K562 (cell line): ENCODE data around the gene C1orf116. TPM values are rescaled to one million over a fixed set of nuclear protein-coding genes. Genes with fewer than 3 reads are reported as not detected.
A peak's percentile ranks its signal among the peaks of the same experiment; 100 is the strongest.

Source experiments
- ATAC-seq: fragments of 200-7000 bp; cut with Tn5 transposase; 3 replicates; pipeline ENCODE4 v1.9.1; 2020; ENCODE audit warnings: moderate library complexity
- BruUV-seq: library from RNA; stranded (reverse); fragments of 400-500 nt; replicated peaks from 2 replicates; lab custom pipeline; 2021; lab: Mats Ljungman, UMichigan
- CTCF ChIA-PET: fragments of 300-600 bp; formaldehyde crosslinking; extraction: SDS; loops from one replicate; lab custom pipeline; 2021; ENCODE audit warnings: low intra/inter-chr PET ratio; lab: Yijun Ruan, JAX
- POLR2A ChIA-PET: fragments of 300-600, 350-650 bp; sonication (Branson Sonifier 250); formaldehyde crosslinking; extraction: SDS; loops from one replicate; lab custom pipeline; 2021; ENCODE audit warnings: antibody characterized with exemption, inconsistent platforms; lab: Yijun Ruan, JAX
- DNase-seq, 4 experiments: peaks; one replicate each; pipeline versions ENCODE4 v3.0.0 to v3.0.0-alpha.2; 2011 to 2018; ENCODE audit warnings: low spot score in 3 of 4, mixed read lengths in 3 of 4; ENCODE audit errors: extremely low read depth in 1 of 4
- FAIRE-seq: peaks from 2 replicates; lab custom pipeline; 2011; peaks lifted over from hg19 to GRCh38; lab: Jason Lieb, UNC
- H2AFZ ChIP-seq: 2 replicates; pipeline ENCODE4 v1.6.0; 2011; ENCODE audit warnings: low read depth, low read length, control low read depth, inconsistent platforms
- H3K27ac ChIP-seq: fragments of 200-600 bp; 3 replicates; pipeline ENCODE4 v1.8.0; 2011; ENCODE audit warnings: low read depth, mild to moderate bottlenecking, control low read depth, inconsistent platforms, low read length, moderate library complexity, mixed read lengths; ENCODE audit errors: extremely low read depth
- H3K27me3 ChIP-seq, 2 experiments: fragments of 300-600 bp in 1 of 2; 2 replicates in 1 of 2; 3 replicates in 1 of 2; pipeline versions ENCODE4 v1.6.0 to v1.8.0; 2011; ENCODE audit warnings: inconsistent platforms in 2 of 2, low read length in 2 of 2, mild to moderate bottlenecking in 1 of 2, mixed read lengths in 1 of 2, moderate library complexity in 1 of 2; ENCODE audit not compliant: control insufficient read depth in 2 of 2, insufficient read depth in 2 of 2
- H3K36me3 ChIP-seq: fragments of 300-600 bp; 3 replicates; pipeline ENCODE4 v1.8.0; 2011; ENCODE audit warnings: mild to moderate bottlenecking, low read length, inconsistent platforms; ENCODE audit not compliant: control insufficient read depth, insufficient read depth
- H3K4me1 ChIP-seq, 2 experiments: fragments of 200-600 bp in 1 of 2; replicated peaks in 1 of 2; 2 replicates in 1 of 2; 3 replicates in 1 of 2; pipeline versions ENCODE4 v1.5.1 to v1.8.0; 2011; ENCODE audit warnings: inconsistent platforms in 2 of 2, low read length in 2 of 2, mild to moderate bottlenecking in 1 of 2, mixed read lengths in 1 of 2, moderate library complexity in 1 of 2; ENCODE audit not compliant: control insufficient read depth in 2 of 2, insufficient read depth in 2 of 2
- H3K4me2 ChIP-seq: 2 replicates; pipeline ENCODE4 v1.6.1; 2011; ENCODE audit warnings: low read length, control low read depth, inconsistent platforms, mixed read lengths; ENCODE audit not compliant: insufficient read depth
- H3K4me3 ChIP-seq: fragments of 200-600 bp; sonication (generic), shearing (Covaris generic); 2 replicates; pipeline ENCODE4 v1.5.1; 2016; ENCODE audit warnings: control low read depth, inconsistent platforms
- H3K79me2 ChIP-seq: fragments of 200-600 bp; 3 replicates; pipeline ENCODE4 v1.8.0; 2011; ENCODE audit warnings: low read length, inconsistent platforms; ENCODE audit not compliant: control insufficient read depth, insufficient read depth
- H3K9ac ChIP-seq, 2 experiments: 2 replicates each; pipeline versions ENCODE4 v1.6.0 to v1.6.1; 2011; ENCODE audit warnings: low read depth in 2 of 2, low read length in 2 of 2, control low read depth in 1 of 2, inconsistent platforms in 1 of 2, mild to moderate bottlenecking in 1 of 2, mixed read lengths in 1 of 2; ENCODE audit not compliant: insufficient read depth in 1 of 2
- H3K9me1 ChIP-seq: one replicate; pipeline ENCODE4 v1.6.0; 2011; ENCODE audit warnings: inconsistent platforms, mild to moderate bottlenecking, low read length, moderate library complexity; ENCODE audit not compliant: control insufficient read depth, insufficient read depth
- H3K9me3 ChIP-seq: replicated peaks from 2 replicates; pipeline ENCODE4 v1.5.1; 2011; ENCODE audit warnings: low read depth, low read length, inconsistent platforms; ENCODE audit not compliant: control insufficient read depth, insufficient read depth
- H4K20me1 ChIP-seq: replicated peaks from 2 replicates; pipeline ENCODE4 v1.6.1; 2011; ENCODE audit warnings: low read length, inconsistent platforms, mixed read lengths; ENCODE audit not compliant: control insufficient read depth, insufficient read depth
- ASH1L ChIP-seq: fragments of 450-650 bp; IDR thresholded peaks from 2 replicates; pipeline ENCODE4 v1.6.1; 2018; ENCODE audit warnings: borderline replicate concordance, mild to moderate bottlenecking, low read depth; ENCODE audit not compliant: partially characterized antibody
- CEBPG ChIP-seq, 3 experiments: fragments of 200-800 bp in 1 of 3; sonication (Bioruptor generic) in 1 of 3; sonication (generic) in 1 of 3; formaldehyde crosslinking in 1 of 3; IDR thresholded peaks in 2 of 3; conservative IDR thresholded peaks in 1 of 3; 2 replicates each; pipeline versions ENCODE4 v1.6.1 to v1.8.0; 2016 to 2022; ENCODE audit warnings: missing compliant biosample characterization in 2 of 3, missing genetic modification characterization in 2 of 3, mild to moderate bottlenecking in 1 of 3, missing genetic modification reagents in 1 of 3
- CREB3 ChIP-seq: fragments of 450-650 bp; conservative IDR thresholded peaks from 2 replicates; pipeline ENCODE4 v1.6.1; 2016; ENCODE audit warnings: missing genetic modification characterization, low read depth, mild to moderate bottlenecking, missing compliant biosample characterization, moderate library complexity
- ILK ChIP-seq: fragments of 450-650 bp; IDR thresholded peaks from 2 replicates; pipeline ENCODE4 v1.6.1; 2016; ENCODE audit warnings: missing genetic modification characterization, low read depth, mild to moderate bottlenecking, missing compliant biosample characterization, moderate library complexity, borderline replicate concordance
- KDM1A ChIP-seq, 2 experiments: fragments of 450-650 bp; IDR thresholded peaks; 2 replicates each; pipeline ENCODE4 v1.6.1; 2016; ENCODE audit warnings: mild to moderate bottlenecking in 2 of 2
- NFE2L1 ChIP-seq: fragments of 450-650 bp; IDR thresholded peaks from 2 replicates; pipeline ENCODE4 v1.6.1; 2016; ENCODE audit warnings: missing genetic modification characterization, low read depth, mild to moderate bottlenecking, missing compliant biosample characterization, moderate library complexity, borderline replicate concordance
- ZC3H11A ChIP-seq: IDR thresholded peaks from 2 replicates; pipeline ENCODE4 v1.6.1; 2012; ENCODE audit warnings: low read depth, low read length, improper control_type of control experiment
- WGBS: fragments of 100-300 bp; shearing (Covaris generic); methylation state at CpG from one replicate; pipeline ENCODE4 v1.1.6; 2016; ENCODE audit warnings: low coverage, mixed read lengths; ENCODE audit not compliant: insufficient coverage; ENCODE audit errors: missing lambda C conversion rate; 5-methylcytosine and 5-hydroxymethylcytosine counted together
- in situ Hi-C: fragments of 300-500 bp; cut with MboI; formaldehyde crosslinking; loops from 4 replicates; pipeline ENCODE4 v1.15.0; 2018; ENCODE audit warnings: inconsistent platforms, mixed read lengths
- intact Hi-C: fragments of 100-400 bp; cut with micrococcal nuclease; formaldehyde crosslinking; loops from 2 replicates; pipeline ENCODE4 v1.14.2; 2022
- polyA plus RNA-seq, 8 experiments: library from polyadenylated mRNA; depleted of rRNA in 4 of 8; stranded (reverse) in 5 of 8; unstranded in 3 of 8; fragments of >200 nt; fragmentation: Nextera tagmentation in 2 of 8; fragmentation: Illumina TruSeq in 1 of 8; extraction: Ambion mirVana in 2 of 8; extraction: Trizol in 1 of 8; gene quantifications; 2 replicates each; pipeline versions ENCODE4 v1.2.1 to v1.2.3, GENCODE V29; 2011 to 2014; ENCODE audit warnings: inconsistent platforms in 1 of 8, missing spikeins in 1 of 8
- total RNA-seq, 7 experiments: library from RNA; depleted of rRNA in 6 of 7; stranded (reverse); fragments of >200 nt in 6 of 7; fragmentation: Illumina TruSeq in 2 of 7; extraction: Trizol in 2 of 7; gene quantifications; 2 replicates each; pipeline versions ENCODE4 v1.2.1 to v1.2.3, GENCODE V29; 2011 to 2021; ENCODE audit warnings: low replicate concordance in 1 of 7
- TF ChIP-seq, protein P1 (sequence below): fragments of 450-650 bp; formaldehyde crosslinking; IDR thresholded peaks from 2 replicates; pipeline ENCODE4 v1.4.0; 2022; ENCODE audit warnings: missing genetic modification characterization
- TF ChIP-seq, protein P2 (sequence below): fragments of 450-650 bp; IDR thresholded peaks from 2 replicates; pipeline ENCODE4 v1.6.1; 2018; ENCODE audit not compliant: partially characterized antibody
- TF ChIP-seq, protein P3 (sequence below): sonication (generic); formaldehyde crosslinking; IDR thresholded peaks from 2 replicates; pipeline ENCODE4 v1.8.0; 2022; ENCODE audit warnings: mild to moderate bottlenecking, missing genetic modification reagents

The C1orf116 gene
- total and polyA plus RNA-seq, 9 of the 15 experiments (the other 6 are each of a cell fraction or from before 2014, with no cell fraction given): 0.62 to 3.0 (median 0.95) TPM

DNA sequence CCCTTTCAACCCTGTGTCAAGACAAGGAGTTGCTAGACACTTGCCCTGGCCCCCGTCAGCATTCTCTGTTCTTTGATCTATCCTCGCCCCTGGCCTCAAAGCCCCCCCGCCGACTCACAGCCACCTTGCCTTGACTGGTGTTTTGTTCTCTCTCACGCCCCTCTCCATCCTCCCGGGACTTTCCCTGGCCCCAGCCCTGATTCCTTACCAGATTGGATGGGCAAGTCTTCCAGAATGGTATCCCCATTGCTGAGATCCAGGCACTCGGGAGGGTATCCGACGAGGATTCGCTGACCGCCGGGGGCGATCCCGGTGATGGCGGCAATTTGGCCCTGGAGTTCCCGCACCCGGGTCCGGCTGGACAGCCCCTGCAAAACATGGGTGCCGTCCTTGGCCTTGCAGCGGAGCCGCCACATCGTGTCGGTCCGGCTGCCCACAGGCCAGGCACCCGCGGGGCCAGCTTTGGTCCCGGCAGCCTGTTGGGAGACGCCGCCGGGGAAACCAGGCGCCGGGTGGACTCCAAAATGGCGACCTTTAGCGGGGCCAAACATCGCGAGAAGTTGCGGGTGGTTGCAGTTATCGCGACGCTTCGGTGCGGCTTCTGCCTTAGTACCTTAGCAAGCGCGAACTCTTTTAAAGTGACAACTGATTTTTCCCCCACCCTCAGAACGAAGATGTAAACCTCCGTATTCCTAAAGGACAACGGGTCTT lies 18.1 kb upstream of the C1orf116 start:
- Histone ChIP-seq H3K4me2 (peak overlapping the region; percentile 99), H4K20me1 (peaks cover 16% of the 10 kb centered on the region), H3K4me1 (peaks cover 14 to 59% of the 10 kb centered on the region in 2 experiments), H3K9me3 (no peaks in the 10 kb centered on the region), H3K27ac (peak overlapping the region; percentile 94), H3K27me3 (no peaks in the 10 kb centered on the region), H2AFZ (peak overlapping the region; percentile 98), H3K9me1 (no peaks in the 10 kb centered on the region), H3K9ac (peak overlapping the region; percentile 96 to 98), H3K36me3 (peaks cover 44% of the 10 kb centered on the region), H3K79me2 (peaks cover 73% of the 10 kb centered on the region), H3K4me3 (peak overlapping the region; percentile 92)
- in situ Hi-C loops (no loop called here), intact Hi-C loops (loop anchor here (1.0 to 10.0 kb wide), 2 partner anchors 27 to 594 kb away; partner anchors contain the start of gene CR1L)
- no TSS peak for BruUV-seq
- under 1% methylated on average over 47 of the region's 47 CpGs for WGBS
- ChIA-PET POLR2A (interaction anchor here (0.6 to 9.8 kb wide), 7 partner anchors 11 to 416 kb away, joined by 3 to 104 read pairs (median 3); partner anchors contain the start of genes C1orf116 and DYRK3), CTCF (interaction anchor here (1.2 to 2.3 kb wide), 2 partner anchors 27 to 116 kb away, joined by 3 to 17 read pairs; no protein-coding TSS in a partner anchor)
- peak; percentile 83 for FAIRE-seq
- ATAC-seq: peak; percentile 72
- peak; percentile 88 to 98 (median 91) for DNase-seq
- TF ChIP-seq, protein P1, sequence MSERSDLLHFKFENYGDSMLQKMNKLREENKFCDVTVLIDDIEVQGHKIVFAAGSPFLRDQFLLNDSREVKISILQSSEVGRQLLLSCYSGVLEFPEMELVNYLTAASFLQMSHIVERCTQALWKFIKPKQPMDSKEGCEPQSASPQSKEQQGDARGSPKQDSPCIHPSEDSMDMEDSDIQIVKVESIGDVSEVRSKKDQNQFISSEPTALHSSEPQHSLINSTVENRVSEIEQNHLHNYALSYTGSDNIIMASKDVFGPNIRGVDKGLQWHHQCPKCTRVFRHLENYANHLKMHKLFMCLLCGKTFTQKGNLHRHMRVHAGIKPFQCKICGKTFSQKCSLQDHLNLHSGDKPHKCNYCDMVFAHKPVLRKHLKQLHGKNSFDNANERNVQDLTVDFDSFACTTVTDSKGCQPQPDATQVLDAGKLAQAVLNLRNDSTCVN (CRISPR knock-in tag): no peak
- TF ChIP-seq ASH1L: peak; percentile 57
- no peak for TF ChIP-seq KDM1A (IDR thresholded peaks at IDR 0.05)
- TF ChIP-seq ZC3H11A: no peak
- TF ChIP-seq NFE2L1: no peak
- TF ChIP-seq, protein P2, sequence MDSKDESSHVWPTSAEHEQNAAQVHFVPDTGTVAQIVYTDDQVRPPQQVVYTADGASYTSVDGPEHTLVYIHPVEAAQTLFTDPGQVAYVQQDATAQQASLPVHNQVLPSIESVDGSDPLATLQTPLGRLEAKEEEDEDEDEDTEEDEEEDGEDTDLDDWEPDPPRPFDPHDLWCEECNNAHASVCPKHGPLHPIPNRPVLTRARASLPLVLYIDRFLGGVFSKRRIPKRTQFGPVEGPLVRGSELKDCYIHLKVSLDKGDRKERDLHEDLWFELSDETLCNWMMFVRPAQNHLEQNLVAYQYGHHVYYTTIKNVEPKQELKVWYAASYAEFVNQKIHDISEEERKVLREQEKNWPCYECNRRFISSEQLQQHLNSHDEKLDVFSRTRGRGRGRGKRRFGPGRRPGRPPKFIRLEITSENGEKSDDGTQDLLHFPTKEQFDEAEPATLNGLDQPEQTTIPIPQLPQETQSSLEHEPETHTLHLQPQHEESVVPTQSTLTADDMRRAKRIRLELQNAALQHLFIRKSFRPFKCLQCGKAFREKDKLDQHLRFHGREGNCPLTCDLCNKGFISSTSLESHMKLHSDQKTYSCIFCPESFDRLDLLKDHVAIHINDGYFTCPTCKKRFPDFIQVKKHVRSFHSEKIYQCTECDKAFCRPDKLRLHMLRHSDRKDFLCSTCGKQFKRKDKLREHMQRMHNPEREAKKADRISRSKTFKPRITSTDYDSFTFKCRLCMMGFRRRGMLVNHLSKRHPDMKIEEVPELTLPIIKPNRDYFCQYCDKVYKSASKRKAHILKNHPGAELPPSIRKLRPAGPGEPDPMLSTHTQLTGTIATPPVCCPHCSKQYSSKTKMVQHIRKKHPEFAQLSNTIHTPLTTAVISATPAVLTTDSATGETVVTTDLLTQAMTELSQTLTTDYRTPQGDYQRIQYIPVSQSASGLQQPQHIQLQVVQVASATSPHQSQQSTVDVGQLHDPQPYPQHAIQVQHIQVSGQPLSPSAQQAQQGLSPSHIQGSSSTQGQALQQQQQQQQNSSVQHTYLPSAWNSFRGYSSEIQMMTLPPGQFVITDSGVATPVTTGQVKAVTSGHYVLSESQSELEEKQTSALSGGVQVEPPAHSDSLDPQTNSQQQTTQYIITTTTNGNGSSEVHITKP: peak; percentile 54
- no peak for TF ChIP-seq CREB3 (tag)
- no peak for TF ChIP-seq ILK
- TF ChIP-seq CEBPG (CRISPR knock-in tag; IDR thresholded peaks at IDR 0.05): peak; percentile 50; the same call in 1 of the 2 replicates
- TF ChIP-seq CEBPG (tag; conservative IDR thresholded peaks at IDR 0.05 in 1 of 2, IDR thresholded peaks at IDR 0.05 in 1 of 2): no peak
- TF ChIP-seq, protein P3, sequence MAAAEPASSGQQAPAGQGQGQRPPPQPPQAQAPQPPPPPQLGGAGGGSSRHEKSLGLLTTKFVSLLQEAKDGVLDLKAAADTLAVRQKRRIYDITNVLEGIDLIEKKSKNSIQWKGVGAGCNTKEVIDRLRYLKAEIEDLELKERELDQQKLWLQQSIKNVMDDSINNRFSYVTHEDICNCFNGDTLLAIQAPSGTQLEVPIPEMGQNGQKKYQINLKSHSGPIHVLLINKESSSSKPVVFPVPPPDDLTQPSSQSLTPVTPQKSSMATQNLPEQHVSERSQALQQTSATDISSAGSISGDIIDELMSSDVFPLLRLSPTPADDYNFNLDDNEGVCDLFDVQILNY (CRISPR knock-in tag): 0 out of 2 replicates have a peak, but pooled peaks have one; percentile 59
